ENCODE results near the gene TCERG1. TPM values are rescaled to one million over a fixed set of nuclear protein-coding genes. Genes with fewer than 3 reads are reported as not detected.

The TCERG1 gene
- 38.9 to 70.0 TPM (median 50.1 TPM) in 5 replicates for total RNA-seq (2022; extraction: Qiagen RNA extraction; ENCODE audit: low read depth)

GRCh38 chr5:146446861-146447733 is at the start of gene TCERG1:
Gene TCERG1 (plus strand): TSS chr5:146447333. CDS start chr5:146447350, 17 bp downstream.

GRCh38 chr5:146516151-146516475 is 69.0 kb downstream of the TCERG1 start, which contains the start of gene GPR151:
Gene GPR151 (minus strand): TSS chr5:146516190. CDS start chr5:146516113, 77 bp downstream.

Other genes starting within 250 kb of the TCERG1 start
- 6.4 to 15.0 TPM (median 10.7 TPM) in 5 replicates for gene RBM27, start 243.7 kb upstream of the TCERG1 start, total RNA-seq (2022; extraction: Qiagen RNA extraction; ENCODE audit: low read depth)
- gene POU4F3, start 108.5 kb upstream of the TCERG1 start, total RNA-seq (2022; extraction: Qiagen RNA extraction; ENCODE audit: low read depth), result 0.07 to 0.14 TPM (median 0.08 TPM) in 3 of 5 replicates, not detected in the others
- gene GPR151, start 68.9 kb downstream of the TCERG1 start, total RNA-seq (2022; extraction: Qiagen RNA extraction; ENCODE audit: low read depth), result not detected in 5 replicates